GM06990 (cell line): ENCODE measurements around the gene EML2.

Experiments used
- DNase-seq: peaks from one replicate; pipeline ENCODE4 v3.0.0-alpha.2; 2011; ENCODE audit not compliant: insufficient read length; ENCODE audit errors: extremely low read depth
- H3K27me3 ChIP-seq: replicated peaks from 2 replicates; pipeline ENCODE4 v1.6.0; 2011; ENCODE audit warnings: low read length; ENCODE audit not compliant: control insufficient read depth, insufficient read depth
- H3K36me3 ChIP-seq: 2 replicates; pipeline ENCODE4 v1.5.1; 2011; ENCODE audit warnings: low read length; ENCODE audit not compliant: control insufficient read depth, insufficient read depth
- H3K4me3 ChIP-seq: replicated peaks from 2 replicates; pipeline ENCODE4 v1.5.1; 2011; ENCODE audit warnings: low read depth, mild to moderate bottlenecking, control low read depth, low read length
- TF ChIP-seq, protein P1 (sequence below): IDR thresholded peaks from 2 replicates; pipeline ENCODE4 v1.5.1; 2011; ENCODE audit warnings: low read length, control low read depth, mild to moderate bottlenecking, inconsistent platforms; ENCODE audit not compliant: insufficient read depth, poor library complexity, severe bottlenecking

Gene EML2

GRCh38 chr19:45568732-45569131, 70.5 kb downstream of the EML2 start:
- Histone ChIP-seq H3K36me3 (no peaks in the 10 kb centered on the region; the same call in 1 of the 2 replicates), H3K4me3 (no peak overlapping the region), H3K27me3 (no peaks in the 10 kb centered on the region)
- TF ChIP-seq, protein P1, sequence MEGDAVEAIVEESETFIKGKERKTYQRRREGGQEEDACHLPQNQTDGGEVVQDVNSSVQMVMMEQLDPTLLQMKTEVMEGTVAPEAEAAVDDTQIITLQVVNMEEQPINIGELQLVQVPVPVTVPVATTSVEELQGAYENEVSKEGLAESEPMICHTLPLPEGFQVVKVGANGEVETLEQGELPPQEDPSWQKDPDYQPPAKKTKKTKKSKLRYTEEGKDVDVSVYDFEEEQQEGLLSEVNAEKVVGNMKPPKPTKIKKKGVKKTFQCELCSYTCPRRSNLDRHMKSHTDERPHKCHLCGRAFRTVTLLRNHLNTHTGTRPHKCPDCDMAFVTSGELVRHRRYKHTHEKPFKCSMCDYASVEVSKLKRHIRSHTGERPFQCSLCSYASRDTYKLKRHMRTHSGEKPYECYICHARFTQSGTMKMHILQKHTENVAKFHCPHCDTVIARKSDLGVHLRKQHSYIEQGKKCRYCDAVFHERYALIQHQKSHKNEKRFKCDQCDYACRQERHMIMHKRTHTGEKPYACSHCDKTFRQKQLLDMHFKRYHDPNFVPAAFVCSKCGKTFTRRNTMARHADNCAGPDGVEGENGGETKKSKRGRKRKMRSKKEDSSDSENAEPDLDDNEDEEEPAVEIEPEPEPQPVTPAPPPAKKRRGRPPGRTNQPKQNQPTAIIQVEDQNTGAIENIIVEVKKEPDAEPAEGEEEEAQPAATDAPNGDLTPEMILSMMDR = no peak
- no peak for DNase-seq

- TF ChIP-seq, protein P1 = no peak
- Histone ChIP-seq H3K27me3 (no peaks in the 10 kb centered on the region), H3K4me3 (no peak overlapping the region), H3K36me3 (no peaks in the 10 kb centered on the region; the same call in 1 of the 2 replicates)
- no peak for DNase-seq
Measured at GRCh38 chr19:45567609-45568008, 71.6 kb downstream of the EML2 start.

GRCh38 chr19:45564131-45564780, 74.9 kb downstream of the EML2 start:
- TF ChIP-seq, protein P1 = no peak
- no peaks in the 10 kb centered on the region; the same call in 1 of the 2 replicates for H3K36me3 ChIP-seq
- no peak for DNase-seq
- H3K27me3 ChIP-seq = no peaks in the 10 kb centered on the region
- no peak overlapping the region for H3K4me3 ChIP-seq

- H3K36me3 ChIP-seq = peaks cover 3% of the 10 kb centered on the region
- no peak overlapping the region for H3K4me3 ChIP-seq
- H3K27me3 ChIP-seq = no peaks in the 10 kb centered on the region
- TF ChIP-seq, protein P1 = no peak
- DNase-seq = no peak
Measured at GRCh38 chr19:45560686-45561085, 78.5 kb downstream of the EML2 start.

GRCh38 chr19:45560038-45560437, 79.2 kb downstream of the EML2 start:
- H3K27me3 ChIP-seq = no peaks in the 10 kb centered on the region
- no peak overlapping the region for H3K4me3 ChIP-seq
- H3K36me3 ChIP-seq = peaks cover 3% of the 10 kb centered on the region
- DNase-seq = no peak
- TF ChIP-seq, protein P1 = no peak
